Glutamatergic neuron (in vitro differentiated cells): Measurements from ENCODE around the gene GPR180. TPM values are rescaled to one million over a fixed set of nuclear protein-coding genes. Genes with fewer than 3 reads are reported as not detected.

Source experiments
- DNase-seq: peaks from one replicate; pipeline ENCODE4 v3.0.0; 2022
- H3K27ac Mint-ChIP-seq: one replicate; pipeline ENCODE4 v1.8.0; 2020; ENCODE audit warnings: mild to moderate bottlenecking, mixed read lengths, inconsistent platforms; ENCODE audit not compliant: unreplicated experiment
- H3K27me3 Mint-ChIP-seq: one replicate; pipeline ENCODE4 v1.8.0; 2020; ENCODE audit warnings: mild to moderate bottlenecking, moderate library complexity, mixed read lengths, inconsistent platforms; ENCODE audit not compliant: unreplicated experiment
- H3K36me3 Mint-ChIP-seq: one replicate; pipeline ENCODE4 v1.8.0; 2020; ENCODE audit warnings: mild to moderate bottlenecking, mixed read lengths, inconsistent platforms; ENCODE audit not compliant: unreplicated experiment
- H3K4me1 Mint-ChIP-seq: one replicate; pipeline ENCODE4 v1.8.0; 2020; ENCODE audit warnings: mild to moderate bottlenecking, low read depth, mixed read lengths, inconsistent platforms; ENCODE audit not compliant: unreplicated experiment
- H3K4me3 Mint-ChIP-seq: one replicate; pipeline ENCODE4 v1.8.0; 2020; ENCODE audit warnings: mild to moderate bottlenecking, mixed read lengths, inconsistent platforms; ENCODE audit not compliant: unreplicated experiment
- H3K9me3 Mint-ChIP-seq: one replicate; pipeline ENCODE4 v1.8.0; 2020; ENCODE audit warnings: mild to moderate bottlenecking, moderate library complexity, mixed read lengths, inconsistent platforms; ENCODE audit not compliant: unreplicated experiment
- CTCF ChIP-seq: fragments of 200-600 bp; sonication (generic); IDR thresholded peaks from one replicate; pipeline ENCODE4 v1.5.0; 2021; ENCODE audit not compliant: partially characterized antibody, unreplicated experiment
- total RNA-seq: library from RNA; stranded (reverse); fragmentation: NEBNext Ultra II Directional; extraction: Animal tissue kit (Norgen Biotek cat#: 25700); gene quantifications from one replicate; pipeline ENCODE4 v1.2.1, GENCODE V29; 2021; ENCODE audit not compliant: unreplicated experiment

Gene GPR180
- total RNA-seq, 1 donor from 2014 or later = 3.0 TPM

- H3K4me3 Mint-ChIP-seq = no peak overlapping the region
- H3K27me3 Mint-ChIP-seq = no peaks in the 10 kb centered on the region
- H3K36me3 Mint-ChIP-seq = no peaks in the 10 kb centered on the region
- no peak for DNase-seq
- H3K9me3 Mint-ChIP-seq = no peaks in the 10 kb centered on the region
- TF ChIP-seq CTCF = no peak
- H3K4me1 Mint-ChIP-seq = peaks cover 11% of the 10 kb centered on the region
- H3K27ac Mint-ChIP-seq = no peak overlapping the region
Measured at GRCh38 chr13:94657167-94657566, 55.5 kb downstream of the GPR180 start.

- no peaks in the 10 kb centered on the region for H3K9me3 Mint-ChIP-seq
- H3K27ac Mint-ChIP-seq = no peak overlapping the region
- no peak for DNase-seq
- peaks cover 16% of the 10 kb centered on the region for H3K4me1 Mint-ChIP-seq
- no peak overlapping the region for H3K4me3 Mint-ChIP-seq
- no peaks in the 10 kb centered on the region for H3K27me3 Mint-ChIP-seq
- H3K36me3 Mint-ChIP-seq = no peaks in the 10 kb centered on the region
- no peak for TF ChIP-seq CTCF
Measured at GRCh38 chr13:94658926-94659597, 57.4 kb downstream of the GPR180 start.

- Mint-ChIP-seq H3K4me1 (peaks cover 16% of the 10 kb centered on the region), H3K27ac (no peak overlapping the region), H3K27me3 (no peaks in the 10 kb centered on the region), H3K4me3 (no peak overlapping the region), H3K9me3 (no peaks in the 10 kb centered on the region), H3K36me3 (no peaks in the 10 kb centered on the region)
- no peak for DNase-seq
- no peak for TF ChIP-seq CTCF
Measured at GRCh38 chr13:94659598-94659946, 57.9 kb downstream of the GPR180 start.

GRCh38 chr13:94660695-94661326, 59.2 kb downstream of the GPR180 start:
- H3K9me3 Mint-ChIP-seq = no peaks in the 10 kb centered on the region
- no peak overlapping the region for H3K4me3 Mint-ChIP-seq
- H3K36me3 Mint-ChIP-seq = no peaks in the 10 kb centered on the region
- TF ChIP-seq CTCF = no peak
- H3K27me3 Mint-ChIP-seq = no peaks in the 10 kb centered on the region
- H3K27ac Mint-ChIP-seq = no peak overlapping the region
- H3K4me1 Mint-ChIP-seq = peaks cover 16% of the 10 kb centered on the region
- DNase-seq = no peak

- Mint-ChIP-seq H3K4me3 (no peak overlapping the region), H3K27ac (no peak overlapping the region), H3K27me3 (no peaks in the 10 kb centered on the region), H3K36me3 (no peaks in the 10 kb centered on the region), H3K4me1 (peaks cover 16% of the 10 kb centered on the region), H3K9me3 (no peaks in the 10 kb centered on the region)
- DNase-seq = no peak
- TF ChIP-seq CTCF = no peak
Measured at GRCh38 chr13:94661406-94661805, 59.7 kb downstream of the GPR180 start.
